Loucy (cell line): ENCODE data around the gene RNF224.

ENCODE experiments used
- CTCF ChIP-seq: fragments of 200-600 bp; sonication (generic); conservative IDR thresholded peaks from 2 replicates; pipeline ENCODE4 v1.5.1; 2014; ENCODE audit warnings: mild to moderate bottlenecking, antibody characterized with exemption, low read length
- EZH2phosphoT487 ChIP-seq: fragments of 200-600 bp; IDR thresholded peaks from 2 replicates; pipeline ENCODE4 v1.6.1; 2018; ENCODE audit warnings: antibody characterized with exemption, mild to moderate bottlenecking, moderate library complexity, borderline replicate concordance

- no peak for TF ChIP-seq CTCF
- no peak for TF ChIP-seq EZH2phosphoT487
These were observed 5.7 kb upstream of the RNF224 start for GRCh38 chr9:137221506-137222111.
